Dedifferentiated amniotic fluid mesenchymal stem cell (primary cell): ENCODE measurements around the gene PHF2.

Experiments
- DNase-seq: peaks from one replicate; pipeline ENCODE4 v3.0.0-alpha.2; 2016; ENCODE audit errors: extremely low spot score

Gene PHF2

GRCh38 chr9:93576258-93577077, at the start of gene PHF2:
Gene PHF2, plus strand, starts transcription at chr9:93576584. Its CDS starts 190 bp downstream, at chr9:93576774.
- no peak for DNase-seq

- no peak for DNase-seq
Observed at GRCh38 chr9:93531374-93531773, 45.0 kb upstream of the PHF2 start.

GRCh38 chr9:93532141-93532540, 44.2 kb upstream of the PHF2 start:
- DNase-seq = no peak

GRCh38 chr9:93533863-93534262, 42.5 kb upstream of the PHF2 start:
- no peak for DNase-seq

- DNase-seq = no peak
Observed at GRCh38 chr9:93536167-93536566, 40.2 kb upstream of the PHF2 start.

GRCh38 chr9:93536874-93537273, 39.5 kb upstream of the PHF2 start:
- no peak for DNase-seq

GRCh38 chr9:93540305-93540704, 36.1 kb upstream of the PHF2 start:
- DNase-seq = no peak

GRCh38 chr9:93541005-93541404, 35.4 kb upstream of the PHF2 start:
- DNase-seq = no peak

GRCh38 chr9:93541581-93542349, 34.6 kb upstream of the PHF2 start:
- no peak for DNase-seq

GRCh38 chr9:93543117-93543516, 33.3 kb upstream of the PHF2 start:
- DNase-seq = no peak

GRCh38 chr9:93546356-93546755, 30.0 kb upstream of the PHF2 start:
- no peak for DNase-seq

GRCh38 chr9:93549611-93550010, 26.8 kb upstream of the PHF2 start:
- DNase-seq = no peak

GRCh38 chr9:93552923-93553322, 23.5 kb upstream of the PHF2 start:
- no peak for DNase-seq

GRCh38 chr9:93555370-93555769, 21.0 kb upstream of the PHF2 start:
- no peak for DNase-seq

GRCh38 chr9:93557366-93558137, 18.8 kb upstream of the PHF2 start:
- DNase-seq = no peak

GRCh38 chr9:93558503-93558902, 17.9 kb upstream of the PHF2 start:
- DNase-seq = no peak

GRCh38 chr9:93560991-93561390, 15.4 kb upstream of the PHF2 start:
- no peak for DNase-seq

- no peak for DNase-seq
Observed at GRCh38 chr9:93562157-93562556, 14.2 kb upstream of the PHF2 start.

GRCh38 chr9:93565089-93565488, 11.3 kb upstream of the PHF2 start:
- DNase-seq = no peak

GRCh38 chr9:93566408-93567270, 9.7 kb upstream of the PHF2 start:
- peak; percentile 93 for DNase-seq

- DNase-seq = no peak
Observed at GRCh38 chr9:93567271-93567959, 9.0 kb upstream of the PHF2 start.
